Mammary epithelial cell (primary cell): ENCODE data around the gene NCKAP5.

Experiments used
- EZH2 ChIP-seq: IDR thresholded peaks from 2 replicates; pipeline ENCODE4 v1.6.1; 2012; ENCODE audit warnings: low read length, inconsistent platforms, borderline replicate concordance
- TF ChIP-seq, protein P1 (sequence below), 2 donors: IDR thresholded peaks in 1 of 2; conservative IDR thresholded peaks in 1 of 2; 2 replicates each; pipeline ENCODE4 v1.5.1; 2011 to 2012; ENCODE audit warnings: inconsistent platforms in 2 of 2, low read length in 2 of 2, mild to moderate bottlenecking in 2 of 2, control low read depth in 1 of 2, low read depth in 1 of 2; ENCODE audit not compliant: insufficient read depth in 1 of 2; ENCODE audit errors: extremely low read depth in 1 of 2

DNA sequence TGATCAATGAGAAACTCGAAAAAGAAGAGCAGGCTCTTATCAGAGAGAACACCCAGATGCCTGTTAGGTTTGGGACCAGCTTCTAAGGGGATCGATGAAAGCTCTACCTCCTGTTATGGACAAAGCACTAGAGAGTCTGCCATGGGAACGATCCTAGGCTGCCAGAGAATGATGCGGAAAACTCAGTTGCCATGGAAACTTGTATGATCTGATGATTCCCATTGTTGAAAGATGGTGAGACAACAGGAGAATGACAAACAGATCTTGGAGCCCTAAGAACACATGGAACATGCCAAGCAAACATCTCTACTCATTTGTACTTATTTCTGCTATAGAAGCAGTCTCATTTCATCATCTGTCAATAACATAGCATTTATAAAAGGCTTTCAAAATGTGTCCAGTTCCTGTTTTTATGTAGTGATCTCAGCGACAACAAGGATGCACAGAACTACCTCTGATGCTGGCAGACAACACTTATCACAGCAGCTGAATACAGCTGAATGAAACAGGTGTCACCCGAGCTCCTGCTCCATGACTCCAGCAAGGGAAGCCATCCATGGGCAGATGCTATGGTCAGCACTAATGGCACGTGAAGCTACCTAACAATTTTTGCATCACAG is 59.6 kb downstream of the NCKAP5 start:
- TF ChIP-seq, protein P1, sequence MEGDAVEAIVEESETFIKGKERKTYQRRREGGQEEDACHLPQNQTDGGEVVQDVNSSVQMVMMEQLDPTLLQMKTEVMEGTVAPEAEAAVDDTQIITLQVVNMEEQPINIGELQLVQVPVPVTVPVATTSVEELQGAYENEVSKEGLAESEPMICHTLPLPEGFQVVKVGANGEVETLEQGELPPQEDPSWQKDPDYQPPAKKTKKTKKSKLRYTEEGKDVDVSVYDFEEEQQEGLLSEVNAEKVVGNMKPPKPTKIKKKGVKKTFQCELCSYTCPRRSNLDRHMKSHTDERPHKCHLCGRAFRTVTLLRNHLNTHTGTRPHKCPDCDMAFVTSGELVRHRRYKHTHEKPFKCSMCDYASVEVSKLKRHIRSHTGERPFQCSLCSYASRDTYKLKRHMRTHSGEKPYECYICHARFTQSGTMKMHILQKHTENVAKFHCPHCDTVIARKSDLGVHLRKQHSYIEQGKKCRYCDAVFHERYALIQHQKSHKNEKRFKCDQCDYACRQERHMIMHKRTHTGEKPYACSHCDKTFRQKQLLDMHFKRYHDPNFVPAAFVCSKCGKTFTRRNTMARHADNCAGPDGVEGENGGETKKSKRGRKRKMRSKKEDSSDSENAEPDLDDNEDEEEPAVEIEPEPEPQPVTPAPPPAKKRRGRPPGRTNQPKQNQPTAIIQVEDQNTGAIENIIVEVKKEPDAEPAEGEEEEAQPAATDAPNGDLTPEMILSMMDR (conservative IDR thresholded peaks at IDR 0.05 in 1 of 2, IDR thresholded peaks at IDR 0.05 in 1 of 2; ENCODE audit: extremely low read depth in 1 of 2, insufficient read depth in 1 of 2, low read depth in 1 of 2, low read length in 2 of 2): no peak
- TF ChIP-seq EZH2: no peak
